ENCODE data around the gene DMRT1.

The DMRT1 gene

DNA sequence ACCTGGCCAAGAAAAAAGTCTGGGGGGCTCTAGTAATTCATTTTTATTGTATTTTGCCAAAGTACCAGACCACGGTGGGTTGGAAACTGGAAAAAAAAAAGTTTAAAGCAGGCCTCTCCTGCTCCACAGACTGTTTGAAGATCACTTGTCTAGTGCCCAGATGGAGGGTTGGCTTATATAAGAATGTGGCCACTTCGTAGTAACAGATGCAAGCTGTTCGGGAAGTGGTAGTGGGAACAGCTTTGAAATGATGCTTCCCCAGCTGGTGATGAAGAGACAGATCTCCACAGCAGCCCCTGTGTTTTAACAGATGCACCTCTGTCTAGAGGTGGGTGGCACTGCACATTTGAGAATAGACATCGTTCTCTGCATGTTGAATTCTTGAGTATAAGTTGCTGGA lies 80.7 kb downstream of the DMRT1 start:
- DNase-seq (ENCODE audit: low spot score), result no peak

DNA sequence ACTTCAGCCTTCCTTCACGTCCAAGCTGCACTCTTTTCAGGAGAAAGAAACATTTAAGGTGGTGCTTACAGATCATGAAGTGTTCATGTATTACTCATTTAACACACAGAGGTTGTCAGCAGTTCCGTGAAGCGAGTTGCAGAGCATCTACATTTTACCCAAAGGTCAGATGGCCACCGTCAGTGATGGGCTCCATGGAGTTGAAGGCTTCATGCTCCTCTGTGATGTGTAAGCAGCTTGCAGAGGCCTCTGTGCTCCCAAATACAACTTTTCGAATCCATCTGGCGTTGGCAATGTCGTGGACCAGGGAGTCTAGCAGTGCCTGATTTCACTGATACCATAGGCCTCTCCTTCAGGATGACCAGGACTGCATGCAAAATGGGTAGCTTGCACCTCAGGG lies 81.2 kb downstream of the DMRT1 start:
- DNase-seq (ENCODE audit: low spot score), result no peak

DNA sequence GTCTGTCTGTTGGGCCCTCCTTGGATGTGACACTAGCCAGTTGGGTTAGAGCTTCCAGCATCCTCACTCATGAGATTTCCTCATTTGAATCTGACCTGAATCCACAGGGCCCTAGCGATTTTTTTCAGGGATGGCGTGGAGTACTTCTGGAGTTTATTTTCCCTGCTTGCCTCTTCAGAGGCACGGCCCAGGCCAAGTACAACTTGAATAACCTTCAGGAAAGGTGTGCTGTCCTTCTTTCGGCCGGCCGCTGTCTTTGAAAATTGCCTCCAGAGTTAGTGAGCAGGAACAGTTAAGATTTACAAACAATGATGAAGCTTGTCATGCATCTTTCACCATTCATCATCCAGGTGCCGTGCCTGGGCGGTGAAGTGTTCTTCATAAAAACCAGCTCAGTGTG lies 85.5 kb downstream of the DMRT1 start:
- DNase-seq (ENCODE audit: low spot score), result no peak

DNA sequence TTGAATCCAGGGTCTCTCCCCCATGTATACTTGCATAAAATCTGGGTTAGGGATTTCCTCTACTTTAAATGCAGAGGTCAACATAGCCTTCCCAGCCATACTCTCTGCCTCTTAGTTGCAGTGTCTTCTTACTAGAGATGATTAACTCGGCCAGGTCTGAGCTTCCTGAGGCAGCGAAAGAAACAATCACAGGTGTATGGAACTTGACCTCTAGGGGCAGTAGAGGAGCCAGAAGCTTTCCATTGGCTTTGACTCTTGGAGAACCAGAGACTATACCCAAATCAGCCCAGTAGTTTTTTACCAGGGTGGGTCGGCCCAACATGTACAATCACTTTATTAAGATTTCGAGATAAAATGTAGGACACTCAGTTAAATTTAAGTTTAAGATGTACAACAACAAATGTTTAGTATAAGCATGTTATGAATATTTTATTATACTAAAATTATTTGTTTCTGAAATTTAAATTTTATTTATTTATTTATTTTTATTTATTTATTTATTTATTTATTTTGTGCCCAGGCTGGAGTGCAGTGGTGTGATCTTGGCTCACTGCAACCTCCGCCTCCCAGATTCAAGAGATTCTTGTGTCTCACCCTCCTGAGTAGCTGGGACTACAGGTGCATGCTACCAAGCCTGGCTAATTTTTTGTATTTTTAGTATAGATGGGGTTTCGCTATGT lies 87.0 kb downstream of the DMRT1 start:
- no peak for DNase-seq (ENCODE audit: low spot score)

DNA sequence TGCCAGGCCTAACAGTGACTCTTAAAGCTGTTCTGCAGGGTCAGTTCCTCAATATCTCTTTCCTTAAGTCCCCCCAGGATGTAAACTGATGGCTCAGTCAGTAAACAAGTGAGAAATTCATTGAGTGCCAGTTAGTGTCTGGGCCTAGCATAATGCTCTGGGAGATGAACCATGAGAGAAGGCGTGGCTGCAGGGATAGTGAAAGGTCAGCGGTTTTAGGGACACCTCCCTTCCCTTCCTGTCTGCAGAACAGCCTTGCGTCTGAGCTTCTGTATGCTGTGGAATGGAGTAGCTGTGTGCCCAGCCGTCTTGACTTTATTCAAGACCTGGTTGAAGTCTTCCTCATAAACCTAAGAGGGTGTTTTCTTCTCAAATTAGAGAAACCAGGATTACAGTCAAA lies 88.2 kb downstream of the DMRT1 start:
- DNase-seq (ENCODE audit: low spot score), result no peak

DNA sequence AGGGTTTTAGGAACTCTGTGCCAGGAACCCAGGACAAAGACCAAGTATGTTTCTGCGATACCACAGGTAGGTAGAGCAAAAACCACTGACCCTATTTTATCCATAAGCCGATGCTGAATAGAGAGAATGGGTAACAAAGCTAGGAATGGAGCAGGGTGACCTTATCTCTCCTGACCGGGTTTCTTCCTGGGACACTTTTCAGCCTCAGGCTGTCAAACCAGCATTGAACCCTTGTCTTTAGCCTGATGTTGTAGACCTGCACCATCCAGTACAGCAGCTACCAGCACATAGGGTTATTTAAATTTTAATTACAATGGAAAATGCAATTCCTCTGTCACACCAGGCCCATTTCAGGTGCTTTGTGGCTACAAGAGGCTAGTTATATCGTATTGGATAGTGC lies 91.9 kb downstream of the DMRT1 start:
- DNase-seq (ENCODE audit: low spot score), result no peak

DNA sequence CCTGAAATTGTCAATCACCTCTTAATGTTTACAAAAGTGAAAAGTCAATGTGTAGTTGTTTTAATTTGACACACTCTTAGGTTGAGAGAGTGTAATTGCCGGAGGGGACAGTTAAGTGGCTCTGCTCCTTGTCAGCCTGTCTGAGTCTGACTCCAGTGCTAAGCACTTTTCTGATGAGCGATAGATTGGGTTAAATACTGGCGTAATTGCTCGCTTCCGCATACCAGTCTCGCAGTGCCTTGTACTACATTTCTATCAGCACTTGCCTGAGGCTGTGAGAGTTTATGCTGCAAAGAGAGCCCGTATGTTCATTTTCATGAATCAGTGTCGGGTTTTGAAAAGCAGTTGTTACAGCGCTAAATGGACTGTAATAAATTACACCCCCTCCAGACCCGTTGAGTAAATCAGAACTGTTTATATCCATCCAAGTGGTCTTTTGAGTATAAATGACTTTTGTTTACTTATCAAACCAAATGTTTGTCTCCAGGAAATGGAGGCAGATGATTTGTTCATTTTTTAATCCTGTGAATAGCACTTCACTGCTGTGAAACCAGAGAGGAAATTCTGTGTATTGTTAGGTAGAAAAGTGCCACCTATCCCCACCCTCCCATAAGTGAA lies 94.0 kb downstream of the DMRT1 start:
- no peak for DNase-seq (ENCODE audit: low spot score)

DNA sequence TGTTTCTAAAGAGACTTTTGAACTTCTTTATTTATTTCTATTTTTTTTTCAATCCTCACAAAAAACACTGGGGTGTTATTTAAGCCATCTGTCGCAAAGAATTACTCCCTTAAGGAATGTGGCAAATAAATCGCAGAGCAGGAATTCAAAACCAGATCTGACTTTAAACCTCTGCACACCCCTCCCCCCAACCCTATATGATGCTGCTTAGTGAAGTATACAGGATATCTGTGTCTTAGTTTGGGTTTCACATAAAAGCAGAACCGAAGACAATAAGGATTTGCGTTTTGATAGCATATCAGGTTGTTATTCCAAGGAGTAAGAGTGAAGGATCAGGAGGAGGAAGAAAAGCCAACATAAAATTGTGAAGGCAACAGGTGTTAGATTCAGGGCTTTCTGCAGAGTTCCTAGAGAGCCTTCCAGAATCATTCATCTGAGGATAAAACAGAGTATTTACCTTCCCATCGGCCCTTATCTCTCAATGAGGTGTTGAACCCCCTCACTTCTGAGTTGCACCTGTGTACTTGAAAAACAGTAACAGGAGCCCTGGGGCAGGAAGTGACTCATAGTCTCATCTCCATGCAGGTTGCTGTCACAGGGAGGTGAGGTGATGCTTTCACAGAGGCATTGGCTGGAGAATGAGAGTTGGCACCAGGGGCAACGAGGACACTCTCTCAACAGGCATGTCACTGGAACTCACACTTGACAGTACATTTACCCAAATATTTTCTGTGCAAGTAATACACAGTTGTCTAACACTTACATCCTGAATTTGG lies 101.5 kb downstream of the DMRT1 start:
- no peak for DNase-seq (ENCODE audit: low spot score)

DNA sequence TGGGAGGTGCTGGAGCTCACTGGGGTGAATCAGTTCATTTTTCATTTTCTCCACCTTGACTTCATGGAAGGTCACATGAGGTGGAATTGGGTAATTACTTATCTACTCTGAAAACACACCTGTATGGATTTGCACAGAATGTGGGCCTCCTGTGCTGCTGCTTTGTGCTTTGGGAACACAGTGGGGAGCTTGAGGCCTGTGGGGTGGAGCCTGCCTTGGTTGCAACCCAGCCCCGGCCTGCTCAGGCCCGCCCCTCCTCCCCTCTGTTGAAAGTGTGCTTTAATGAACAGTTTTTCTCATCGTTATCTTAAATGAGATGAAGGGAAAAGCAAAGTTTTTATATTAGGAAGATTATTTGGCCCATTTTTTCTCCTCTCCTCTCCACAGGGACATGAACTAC lies 106.5 kb downstream of the DMRT1 start:
- no peak for DNase-seq (ENCODE audit: low spot score)

DNA sequence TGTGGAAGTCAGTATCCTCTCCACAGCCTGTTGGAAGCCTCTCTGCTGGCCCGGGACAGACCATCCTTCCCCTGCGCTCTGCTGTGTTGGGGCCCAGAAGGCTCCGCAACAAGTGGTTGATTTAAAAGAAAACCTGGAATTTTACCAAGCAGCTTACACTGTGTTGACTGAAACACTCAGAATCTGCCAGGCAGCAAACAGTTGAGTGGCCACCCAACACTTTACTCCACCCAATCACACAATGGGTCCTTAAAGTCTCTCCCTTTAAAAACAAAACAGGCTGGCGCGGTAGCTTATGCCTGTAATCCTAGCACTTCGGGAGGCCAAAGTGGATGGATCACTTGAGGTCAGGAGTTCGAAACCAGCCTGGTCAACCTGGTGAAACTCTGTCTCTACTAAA lies 107.0 kb downstream of the DMRT1 start:
- DNase-seq (ENCODE audit: low spot score), result no peak

DNA sequence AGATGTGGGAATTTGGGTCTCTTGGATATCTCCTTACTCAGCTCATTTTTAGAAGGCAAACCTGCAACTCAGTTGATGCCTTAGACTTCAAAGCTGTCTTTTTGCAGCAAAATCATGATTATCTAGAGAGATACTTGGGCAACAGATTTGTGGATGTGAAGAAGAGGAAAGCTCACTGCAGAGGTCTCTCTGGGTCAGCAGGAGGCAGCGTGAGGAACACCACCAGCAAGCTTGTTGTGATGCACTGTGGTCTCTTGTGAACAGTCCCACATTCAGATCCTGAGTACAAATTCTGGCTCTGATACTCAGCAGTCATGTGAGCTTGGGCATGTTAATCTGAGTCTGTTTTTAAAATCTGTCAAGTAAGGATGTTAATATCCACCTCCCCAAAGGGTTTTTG lies 108.6 kb downstream of the DMRT1 start:
- no peak for DNase-seq (ENCODE audit: low spot score)

DNA sequence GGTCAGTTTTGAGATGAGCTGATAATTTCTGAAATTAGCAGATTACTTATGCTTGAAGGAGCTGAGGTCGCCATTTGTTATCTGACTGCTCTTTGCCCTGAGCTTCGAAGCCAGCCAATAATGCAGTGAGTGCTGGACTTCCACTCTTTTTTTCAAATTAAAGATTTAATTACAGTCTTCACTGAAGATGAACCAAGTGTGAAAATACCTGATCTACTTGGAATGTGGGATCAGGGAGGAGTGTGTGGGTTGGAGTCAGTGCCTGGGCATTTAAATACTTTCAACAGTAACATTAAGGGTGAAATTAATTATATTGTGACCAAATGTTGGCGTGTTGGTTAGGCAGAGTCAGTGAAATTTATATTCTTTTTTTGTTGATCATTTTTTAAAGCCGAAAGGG lies 111.0 kb downstream of the DMRT1 start:
- no peak for DNase-seq (ENCODE audit: low spot score)

DNA sequence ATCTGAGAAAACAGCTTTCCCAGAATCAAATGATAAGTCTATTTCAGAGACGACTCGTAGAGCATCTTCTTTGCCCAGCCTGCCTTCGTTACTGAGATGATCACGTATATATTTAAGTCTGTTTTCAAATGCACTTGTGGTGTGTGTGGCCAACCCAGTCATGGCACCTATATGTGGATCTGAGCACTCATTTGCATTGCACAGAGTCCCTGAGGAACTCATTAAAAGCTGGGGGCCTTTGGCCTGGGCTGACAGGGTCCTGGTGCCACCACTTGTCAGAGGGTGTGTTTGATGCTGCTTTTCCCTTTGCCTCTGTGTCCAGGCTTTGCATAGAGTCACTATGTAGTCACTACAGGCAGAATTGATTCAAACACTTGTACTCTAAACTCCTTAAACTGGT lies 117.6 kb downstream of the DMRT1 start:
- no peak for DNase-seq (ENCODE audit: low spot score)

DNA sequence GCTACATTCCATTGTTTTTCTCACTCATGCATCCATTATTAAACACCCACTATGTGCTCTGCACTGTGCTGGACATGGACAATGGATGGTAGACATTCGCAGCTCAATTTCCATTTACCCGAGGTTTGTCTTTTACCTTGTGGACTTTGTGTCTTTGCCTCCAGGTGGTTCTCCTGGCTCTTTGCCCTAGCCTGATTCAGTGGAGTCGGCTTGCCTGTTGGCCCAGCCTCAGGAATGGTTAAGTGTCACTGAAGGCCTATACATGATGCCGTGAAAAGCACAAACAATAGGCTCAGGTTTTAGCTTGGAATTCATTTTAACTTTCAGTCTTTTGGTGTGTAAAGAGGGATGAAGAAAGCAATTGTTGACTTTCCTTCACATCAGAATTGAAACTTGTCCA lies 118.4 kb downstream of the DMRT1 start:
- DNase-seq (ENCODE audit: low spot score), result no peak

DNA sequence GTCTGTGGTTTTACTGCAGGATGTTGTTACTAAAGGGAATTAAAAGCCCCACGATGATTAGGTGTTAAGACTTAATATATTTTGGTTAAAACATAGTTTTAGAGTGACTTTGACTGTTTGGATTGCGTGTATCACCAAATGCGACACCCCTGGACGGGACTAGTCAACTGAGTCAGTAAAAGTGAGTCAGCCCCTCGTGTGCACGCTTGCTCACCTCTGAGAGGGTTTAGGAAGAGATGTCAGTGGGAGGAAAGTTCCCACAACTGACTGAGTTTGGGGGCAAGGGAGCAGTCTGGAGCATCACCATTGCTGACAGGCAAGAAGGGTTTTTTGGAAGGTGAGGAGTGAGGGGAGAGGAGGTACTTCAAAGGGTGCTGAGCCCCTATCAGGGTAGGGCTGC lies 120.5 kb downstream of the DMRT1 start:
- DNase-seq (ENCODE audit: low spot score), result no peak

DNA sequence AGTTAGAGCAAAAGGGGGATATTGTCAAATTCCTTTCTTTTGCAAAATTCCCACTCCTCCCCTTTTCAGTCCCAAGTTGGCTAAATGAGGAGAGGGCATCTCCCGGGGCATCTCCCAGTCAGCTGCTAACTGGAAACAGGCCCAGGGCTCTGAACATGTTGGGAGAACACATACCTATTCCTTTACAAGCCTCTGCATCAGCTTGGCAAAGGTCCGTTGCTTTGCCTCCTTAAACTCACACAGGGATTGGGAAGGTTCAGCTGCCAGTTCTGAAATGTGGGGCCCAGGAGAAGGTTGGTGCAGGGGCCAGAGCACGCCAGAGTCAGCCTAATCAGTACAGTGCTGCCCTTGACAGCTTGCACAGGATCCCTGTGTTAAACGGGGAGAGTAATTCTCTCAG lies 124.0 kb downstream of the DMRT1 start:
- DNase-seq (ENCODE audit: low spot score), result no peak

DNA sequence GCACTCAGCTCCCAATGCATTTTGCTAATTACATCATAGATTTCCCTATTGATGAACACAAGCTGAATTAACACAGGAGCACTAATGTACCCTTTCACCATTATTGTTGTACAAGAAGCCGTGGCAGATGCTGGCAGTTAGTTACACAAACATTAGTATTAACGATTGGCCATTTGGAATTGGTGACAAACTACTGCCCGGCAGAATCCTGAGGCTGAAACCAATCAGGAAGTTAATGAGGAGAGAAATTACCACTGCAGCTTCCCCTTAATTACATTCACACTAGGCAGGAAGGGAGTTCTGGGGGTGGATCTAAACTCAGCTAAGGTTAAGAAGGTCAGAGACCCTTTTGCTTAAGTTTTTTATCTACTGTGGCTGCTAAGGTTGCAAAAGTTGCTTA lies 125.4 kb downstream of the DMRT1 start:
- no peak for DNase-seq (ENCODE audit: low spot score)

DNA sequence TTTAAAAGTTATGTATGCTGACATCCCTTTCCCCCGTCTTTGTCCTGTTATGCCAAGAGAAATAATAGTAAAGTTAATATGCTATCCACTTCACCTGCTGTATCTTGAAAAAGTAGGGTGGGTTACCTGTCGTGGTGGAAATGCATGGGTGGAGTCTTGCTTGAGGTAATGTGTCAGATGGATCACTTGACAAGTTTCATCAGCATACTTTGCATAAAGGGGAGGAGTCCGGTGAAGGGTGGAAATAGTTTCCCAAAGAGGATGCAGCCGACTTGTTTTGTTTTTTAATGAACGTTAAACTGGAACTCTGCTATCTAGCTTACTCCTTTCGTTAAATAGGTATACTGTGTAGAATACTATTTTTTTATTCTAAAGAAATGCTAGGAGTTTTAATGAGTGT lies 125.9 kb downstream of the DMRT1 start:
- DNase-seq (ENCODE audit: low spot score), result no peak

DNA sequence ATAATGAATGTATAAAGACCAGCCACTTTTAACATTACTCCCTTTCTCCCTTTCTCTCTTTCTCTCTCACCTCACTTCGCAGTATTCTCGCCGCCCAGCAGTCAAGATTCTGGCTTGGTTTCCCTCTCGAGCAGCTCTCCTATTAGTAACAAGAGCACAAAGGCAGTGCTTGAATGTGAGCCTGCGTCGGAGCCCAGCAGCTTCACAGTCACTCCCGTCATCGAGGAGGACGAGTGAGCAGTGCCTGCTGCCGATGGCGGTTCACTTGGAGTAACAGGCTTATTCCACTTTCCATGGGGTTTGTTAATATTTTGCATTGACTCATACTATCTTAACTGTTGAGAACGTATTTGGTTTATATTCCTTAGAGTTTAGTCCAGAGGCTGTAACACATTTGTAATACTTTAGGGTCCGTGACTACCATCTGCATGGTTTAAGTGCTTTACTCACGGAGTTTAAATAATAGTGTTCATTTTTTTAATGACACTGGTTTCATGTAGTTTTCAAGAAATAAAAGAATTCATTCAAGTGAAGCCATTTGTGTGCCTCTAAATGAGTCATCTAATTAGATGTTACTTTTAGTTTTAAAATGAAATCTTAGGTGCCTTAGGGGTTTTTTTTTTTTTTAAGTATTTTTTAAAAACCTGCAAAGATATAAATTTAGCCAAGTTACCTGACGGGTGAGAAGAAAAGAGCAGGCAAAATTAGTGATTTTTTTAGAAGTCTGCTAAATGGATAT lies 126.6 kb downstream of the DMRT1 start:
- DNase-seq (ENCODE audit: low spot score), result no peak

DNA sequence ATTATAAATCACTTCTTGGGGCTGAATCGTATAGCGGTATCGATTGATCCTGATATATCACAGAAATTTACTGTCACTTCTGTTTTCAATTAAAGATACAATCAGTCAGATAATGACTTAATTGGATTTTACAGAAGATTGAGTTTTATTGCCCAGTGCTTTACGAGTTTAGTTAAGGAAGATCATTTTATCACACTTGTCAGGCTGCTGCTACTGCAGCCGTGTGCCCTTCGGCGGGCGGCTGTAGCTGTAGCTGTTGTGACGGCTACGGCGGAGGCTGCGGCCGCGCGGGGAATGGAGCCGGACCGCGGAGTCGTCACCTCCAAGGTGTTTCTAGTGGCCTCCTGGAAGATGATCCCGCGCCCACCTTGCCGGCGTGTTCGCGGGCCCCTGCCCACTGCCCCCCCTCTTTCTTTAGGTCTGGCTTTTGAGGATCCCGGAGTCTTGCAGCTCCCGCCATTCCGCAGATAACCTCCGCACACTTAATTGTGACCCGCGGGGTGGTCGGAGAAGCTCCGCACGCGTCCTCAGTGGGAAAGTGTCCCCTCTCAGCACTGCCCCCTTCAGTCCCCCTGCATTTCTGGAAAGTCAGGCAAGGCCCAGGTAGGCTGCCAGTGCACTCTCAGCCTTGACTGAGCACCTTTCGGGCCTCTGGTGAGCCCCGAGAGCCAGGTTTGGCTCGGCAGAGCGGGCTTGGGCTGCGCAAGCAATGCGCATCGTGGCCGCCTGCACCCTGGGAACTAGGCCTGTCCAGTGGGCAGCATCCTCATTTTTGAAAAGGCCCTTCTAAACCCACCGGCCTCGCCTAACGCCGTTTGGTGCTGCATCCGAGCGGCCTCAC lies 128.0 kb downstream of the DMRT1 start:
- DNase-seq (ENCODE audit: low spot score), result peak; percentile 6

All from SK-N-DZ (cell line).